Measurements from ENCODE around the gene RBM38.

Gene RBM38

DNA sequence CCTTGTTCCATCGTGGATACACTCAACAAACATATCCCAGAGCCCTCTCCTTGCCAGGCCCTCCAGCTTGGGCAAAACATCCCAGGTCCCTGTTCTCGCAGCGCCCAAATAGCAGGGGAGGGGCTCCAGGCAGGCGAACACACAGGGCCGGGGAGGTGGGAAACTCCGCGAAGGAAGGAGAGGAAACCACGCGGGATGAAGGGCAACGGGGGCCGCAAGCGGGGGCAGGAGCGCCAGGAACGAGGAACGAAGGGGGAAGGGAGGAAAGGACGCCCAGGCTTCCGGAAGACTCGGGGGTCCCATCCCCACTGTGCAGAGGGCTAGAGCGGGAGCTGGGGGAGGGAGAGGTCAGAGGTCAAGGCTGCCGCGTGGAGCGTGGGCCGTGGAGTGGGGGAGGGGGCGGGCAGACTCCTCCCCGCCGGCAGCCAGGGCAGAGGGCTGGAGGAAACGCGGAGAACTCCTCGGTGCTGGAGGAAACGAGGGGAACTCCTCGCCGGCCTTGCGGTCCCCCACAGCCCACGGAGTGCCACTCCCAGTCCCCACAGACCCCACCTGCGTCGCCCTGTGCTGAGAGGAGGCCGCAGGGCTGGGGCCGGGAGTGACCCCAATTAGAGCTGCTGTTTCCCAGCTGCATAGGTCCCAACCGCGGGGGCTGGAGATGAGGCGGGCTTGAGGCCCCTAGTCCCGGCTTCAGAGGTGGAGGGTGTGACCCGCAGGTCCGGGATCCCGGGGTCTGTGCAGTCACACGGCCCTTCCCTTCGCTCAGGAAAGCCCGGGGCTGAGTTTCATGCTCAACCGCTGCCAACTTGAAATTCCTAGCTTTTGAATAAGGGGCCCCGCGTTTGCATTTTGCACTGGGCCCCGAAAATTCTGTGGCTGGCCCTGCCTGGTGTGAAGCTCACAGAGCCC, 1.2 kb upstream of the RBM38 start:
- peaks cover 34% of the 10 kb centered on the region for H3K79me2 ChIP-seq (ENCODE audit: insufficient read depth, low read length)
- peaks cover 8% of the 10 kb centered on the region; the same call in 1 of the 2 replicates for H3K36me3 ChIP-seq (ENCODE audit: insufficient read depth, low read length)
- peak overlapping the region; percentile 89 for H3K4me2 ChIP-seq (ENCODE audit: low read depth, low read length, poor library complexity, severe bottlenecking)
- no peaks in the 10 kb centered on the region for H3K27me3 ChIP-seq (ENCODE audit: insufficient read depth, low read length, poor library complexity, severe bottlenecking)
- no peaks in the 10 kb centered on the region for H3K9me3 ChIP-seq (ENCODE audit: insufficient read depth, low read depth, low read length)
- H2AFZ ChIP-seq (ENCODE audit: low read length): peak overlapping the region; percentile 72; the same call in 1 of the 2 replicates
- TF ChIP-seq EZH2phosphoT487 (IDR thresholded peaks at IDR 0.05; ENCODE audit: borderline replicate concordance): no peak
- TF ChIP-seq, protein P1, sequence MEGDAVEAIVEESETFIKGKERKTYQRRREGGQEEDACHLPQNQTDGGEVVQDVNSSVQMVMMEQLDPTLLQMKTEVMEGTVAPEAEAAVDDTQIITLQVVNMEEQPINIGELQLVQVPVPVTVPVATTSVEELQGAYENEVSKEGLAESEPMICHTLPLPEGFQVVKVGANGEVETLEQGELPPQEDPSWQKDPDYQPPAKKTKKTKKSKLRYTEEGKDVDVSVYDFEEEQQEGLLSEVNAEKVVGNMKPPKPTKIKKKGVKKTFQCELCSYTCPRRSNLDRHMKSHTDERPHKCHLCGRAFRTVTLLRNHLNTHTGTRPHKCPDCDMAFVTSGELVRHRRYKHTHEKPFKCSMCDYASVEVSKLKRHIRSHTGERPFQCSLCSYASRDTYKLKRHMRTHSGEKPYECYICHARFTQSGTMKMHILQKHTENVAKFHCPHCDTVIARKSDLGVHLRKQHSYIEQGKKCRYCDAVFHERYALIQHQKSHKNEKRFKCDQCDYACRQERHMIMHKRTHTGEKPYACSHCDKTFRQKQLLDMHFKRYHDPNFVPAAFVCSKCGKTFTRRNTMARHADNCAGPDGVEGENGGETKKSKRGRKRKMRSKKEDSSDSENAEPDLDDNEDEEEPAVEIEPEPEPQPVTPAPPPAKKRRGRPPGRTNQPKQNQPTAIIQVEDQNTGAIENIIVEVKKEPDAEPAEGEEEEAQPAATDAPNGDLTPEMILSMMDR (conservative IDR thresholded peaks at IDR 0.05; ENCODE audit: low read length): no peak
- peak overlapping the region; percentile 73 for H3K4me3 ChIP-seq (ENCODE audit: low read length, poor library complexity, severe bottlenecking)
- H3K9me2 ChIP-seq (replicated peaks; ENCODE audit: low read depth, low read length): no peaks in the 10 kb centered on the region
- no peaks in the 10 kb centered on the region for H3F3A ChIP-seq (ENCODE audit: low read depth)
- peaks cover 40% of the 10 kb centered on the region for H3K4me1 ChIP-seq (ENCODE audit: insufficient read depth, low read length, poor library complexity, severe bottlenecking)
- peak overlapping the region; percentile 84 for H3K9ac ChIP-seq (ENCODE audit: low read depth, low read length, poor library complexity, severe bottlenecking)
- H4K20me1 ChIP-seq (ENCODE audit: insufficient read depth, low read length, poor library complexity, severe bottlenecking): peaks cover 33% of the 10 kb centered on the region

DNA sequence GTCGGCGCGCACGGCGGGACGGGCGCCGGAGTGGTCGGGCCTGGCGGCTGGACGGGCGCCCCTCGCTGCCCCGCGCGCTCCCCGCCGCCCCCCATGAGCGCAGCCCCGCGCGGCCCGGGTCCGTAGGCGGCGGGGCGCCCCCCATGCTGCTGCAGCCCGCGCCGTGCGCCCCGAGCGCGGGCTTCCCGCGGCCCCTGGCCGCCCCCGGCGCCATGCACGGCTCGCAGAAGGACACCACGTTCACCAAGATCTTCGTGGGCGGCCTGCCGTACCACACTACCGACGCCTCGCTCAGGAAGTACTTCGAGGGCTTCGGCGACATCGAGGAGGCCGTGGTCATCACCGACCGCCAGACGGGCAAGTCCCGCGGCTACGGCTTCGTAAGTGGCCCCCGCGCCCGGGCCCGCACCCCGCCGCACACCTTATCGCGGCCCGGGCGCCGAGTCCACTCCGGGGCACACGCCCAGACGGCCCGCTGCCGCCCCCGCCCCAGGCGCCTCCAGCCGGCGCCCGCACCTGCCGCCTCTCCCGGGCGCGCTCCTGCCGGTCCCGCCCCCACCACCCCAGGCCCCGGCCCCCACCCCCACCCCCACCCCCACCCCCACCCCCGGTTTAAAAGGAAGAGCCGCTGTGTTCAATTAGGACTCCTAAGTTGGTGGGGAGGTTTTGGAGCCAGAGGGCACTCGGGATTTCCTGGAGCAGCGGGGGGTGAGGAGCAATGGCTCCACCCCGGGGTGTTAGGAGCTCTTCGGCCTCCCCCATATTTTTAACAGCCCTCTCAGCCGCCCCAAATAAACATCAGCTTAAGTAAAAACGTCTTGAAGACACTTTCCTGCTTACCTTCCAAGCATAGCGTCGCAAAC, 474 bp downstream of the RBM38 start:
- H3K36me3 ChIP-seq (ENCODE audit: insufficient read depth, low read length): peaks cover 18% of the 10 kb centered on the region; the same call in 1 of the 2 replicates
- H3K4me3 ChIP-seq (ENCODE audit: low read length, poor library complexity, severe bottlenecking): peak overlapping the region; percentile 87
- no peaks in the 10 kb centered on the region for H3K27me3 ChIP-seq (ENCODE audit: insufficient read depth, low read length, poor library complexity, severe bottlenecking)
- peak overlapping the region; percentile 87 for H3K9ac ChIP-seq (ENCODE audit: low read depth, low read length, poor library complexity, severe bottlenecking)
- peaks cover 52% of the 10 kb centered on the region for H3K79me2 ChIP-seq (ENCODE audit: insufficient read depth, low read length)
- H3F3A ChIP-seq (ENCODE audit: low read depth): no peaks in the 10 kb centered on the region
- TF ChIP-seq, protein P1 (conservative IDR thresholded peaks at IDR 0.05; ENCODE audit: low read length): no peak
- no peak for TF ChIP-seq EZH2phosphoT487 (IDR thresholded peaks at IDR 0.05; ENCODE audit: borderline replicate concordance)
- H2AFZ ChIP-seq (ENCODE audit: low read length): no peak overlapping the region
- H3K4me1 ChIP-seq (ENCODE audit: insufficient read depth, low read length, poor library complexity, severe bottlenecking): peaks cover 41% of the 10 kb centered on the region
- H3K4me2 ChIP-seq (ENCODE audit: low read depth, low read length, poor library complexity, severe bottlenecking): peak overlapping the region; percentile 98
- no peaks in the 10 kb centered on the region for H3K9me2 ChIP-seq (replicated peaks; ENCODE audit: low read depth, low read length)
- H3K9me3 ChIP-seq (ENCODE audit: insufficient read depth, low read depth, low read length): no peaks in the 10 kb centered on the region
- peaks cover 50% of the 10 kb centered on the region for H4K20me1 ChIP-seq (ENCODE audit: insufficient read depth, low read length, poor library complexity, severe bottlenecking)

DNA sequence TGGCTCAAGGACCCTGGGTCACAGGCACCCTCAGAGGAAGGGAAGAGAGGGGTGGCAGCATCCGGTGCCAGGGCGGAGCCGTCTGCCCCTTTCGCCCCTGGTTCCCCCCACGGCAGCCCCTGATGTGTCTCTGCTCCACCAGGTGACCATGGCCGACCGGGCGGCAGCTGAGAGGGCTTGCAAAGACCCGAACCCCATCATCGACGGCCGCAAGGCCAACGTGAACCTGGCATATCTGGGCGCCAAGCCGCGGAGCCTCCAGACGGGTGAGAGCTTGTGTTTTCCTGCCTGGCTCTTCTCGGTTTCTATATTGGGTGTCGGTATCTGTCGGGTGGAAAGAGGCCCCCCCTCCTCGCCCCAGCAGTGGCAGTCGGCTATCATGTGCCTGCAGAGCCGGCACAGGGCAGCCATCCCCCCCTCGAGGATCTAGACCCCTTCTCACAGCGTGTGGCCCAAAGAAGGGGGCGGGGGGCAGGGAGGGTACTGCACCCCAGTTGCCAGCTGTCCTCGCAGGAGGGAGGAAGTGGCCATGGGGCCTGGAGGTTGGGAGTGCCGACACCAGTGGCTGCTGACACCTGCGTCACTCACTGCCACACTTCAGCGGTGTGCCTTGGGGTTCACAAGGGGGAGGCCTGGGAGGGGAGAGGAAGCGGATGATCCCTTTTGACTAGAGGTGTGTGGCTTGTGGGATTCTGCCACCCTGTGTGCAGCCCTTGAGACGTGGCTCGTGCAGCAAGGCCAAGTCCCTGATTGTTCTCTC, 1.5 kb downstream of the RBM38 start:
- H3K79me2 ChIP-seq (ENCODE audit: insufficient read depth, low read length): peaks cover 62% of the 10 kb centered on the region
- peaks cover 22% of the 10 kb centered on the region; the same call in 1 of the 2 replicates for H3K36me3 ChIP-seq (ENCODE audit: insufficient read depth, low read length)
- H3K4me1 ChIP-seq (ENCODE audit: insufficient read depth, low read length, poor library complexity, severe bottlenecking): peaks cover 49% of the 10 kb centered on the region
- peak overlapping the region; percentile 87 for H3K9ac ChIP-seq (ENCODE audit: low read depth, low read length, poor library complexity, severe bottlenecking)
- 0 out of 2 replicates have a peak, but pooled peaks cover 3% of the 10 kb centered on the region for H3F3A ChIP-seq (ENCODE audit: low read depth)
- H3K4me3 ChIP-seq (ENCODE audit: low read length, poor library complexity, severe bottlenecking): peak overlapping the region; percentile 87
- H3K9me2 ChIP-seq (replicated peaks; ENCODE audit: low read depth, low read length): no peaks in the 10 kb centered on the region
- H2AFZ ChIP-seq (ENCODE audit: low read length): no peak overlapping the region
- H3K27me3 ChIP-seq (ENCODE audit: insufficient read depth, low read length, poor library complexity, severe bottlenecking): no peaks in the 10 kb centered on the region
- no peaks in the 10 kb centered on the region for H3K9me3 ChIP-seq (ENCODE audit: insufficient read depth, low read depth, low read length)
- TF ChIP-seq, protein P1 (conservative IDR thresholded peaks at IDR 0.05; ENCODE audit: low read length): no peak
- no peak for TF ChIP-seq EZH2phosphoT487 (IDR thresholded peaks at IDR 0.05; ENCODE audit: borderline replicate concordance)
- H3K4me2 ChIP-seq (ENCODE audit: low read depth, low read length, poor library complexity, severe bottlenecking): peak overlapping the region; percentile 98
- peaks cover 60% of the 10 kb centered on the region for H4K20me1 ChIP-seq (ENCODE audit: insufficient read depth, low read length, poor library complexity, severe bottlenecking)
